ENCODE data around the gene AP4S1. TPM values are rescaled to one million over a fixed set of nuclear protein-coding genes. Genes with fewer than 3 reads are reported as not detected.

The AP4S1 gene
- total RNA-seq, 2 donors from 2014 or later, result 9.3 to 11.2 TPM

Small RNA genes within 50 kb of the gene (microRNA-seq; reads per million reads assigned to microRNA genes)
- gene MIR624 (ENCODE audit: borderline microRNAs expressed in 2 of 2), result 7.4 to 8.6 reads per million in 2 donors

Other genes with a start within 250 kb of the AP4S1 start
- 1 to 10 TPM; 1.2 to 8.5 TPM for gene COCH, start 151.1 kb upstream of the AP4S1 start, total RNA-seq
- 10 to 100 TPM; 48.2 to 57.4 TPM for gene STRN3, start 730 bp downstream of the AP4S1 start, total RNA-seq
- gene HECTD1, start 182.1 kb downstream of the AP4S1 start, total RNA-seq, result 100 to 1,000 TPM; 127 to 145 TPM